Activated CD4-positive, alpha-beta T cell treated with anti-CD3 and anti-CD28 coated beads for 36 hours (primary cell): ENCODE results near the gene PAK5. TPM values are rescaled to one million over a fixed set of nuclear protein-coding genes. Genes with fewer than 3 reads are reported as not detected.

Source experiments
- ATAC-seq: fragments of 200-7000 bp; cut with Tn5 transposase; one replicate; pipeline ENCODE4 v1.10.0; 2021; ENCODE audit warnings: mild to moderate bottlenecking, moderate library complexity
- CTCF ChIA-PET: fragments of 350-600 bp; sonication (Branson Sonifier 250); formaldehyde crosslinking; loops from one replicate; lab custom pipeline; 2021; ENCODE audit warnings: antibody characterized with exemption; lab: Charles Lee
- POLR2A ChIA-PET: fragments of 350-600 bp; sonication (Branson Sonifier 250); formaldehyde crosslinking; loops from one replicate; lab custom pipeline; 2021; ENCODE audit warnings: antibody characterized with exemption, inconsistent platforms; lab: Charles Lee
- DNase-seq: peaks from one replicate; pipeline ENCODE4 v3.0.0-alpha.2; 2020
- H3K27ac Mint-ChIP-seq: one replicate; pipeline ENCODE4 v1.8.0; 2021; ENCODE audit warnings: mixed read lengths
- H3K27me3 Mint-ChIP-seq: one replicate; pipeline ENCODE4 v1.8.0; 2021; ENCODE audit warnings: mixed read lengths
- H3K36me3 Mint-ChIP-seq: one replicate; pipeline ENCODE4 v1.8.0; 2021; ENCODE audit warnings: low read depth, mixed read lengths
- H3K4me1 Mint-ChIP-seq: one replicate; pipeline ENCODE4 v1.8.0; 2021; ENCODE audit warnings: mixed read lengths
- H3K4me3 Mint-ChIP-seq: one replicate; pipeline ENCODE4 v1.8.0; 2021; ENCODE audit warnings: mild to moderate bottlenecking, moderate library complexity, mixed read lengths
- H3K9me3 Mint-ChIP-seq: one replicate; pipeline ENCODE4 v1.8.0; 2021; ENCODE audit warnings: low read depth, mixed read lengths
- intact Hi-C, 2 experiments: fragments of 100-400 bp; cut with DNase I in 1 of 2; cut with micrococcal nuclease in 1 of 2; formaldehyde crosslinking; loops; one replicate each; pipeline versions ENCODE4 v1.14.2 to v1.15.1; 2022 to 2024; cut with DNase I, micrococcal nuclease
- total RNA-seq, 2 experiments: library from RNA; stranded (reverse); gene quantifications; one replicate each; pipeline ENCODE4 v1.2.3, GENCODE V29; 2021

PAK5 gene
- total RNA-seq, 2 experiments from 2014 or later: not detected

DNA sequence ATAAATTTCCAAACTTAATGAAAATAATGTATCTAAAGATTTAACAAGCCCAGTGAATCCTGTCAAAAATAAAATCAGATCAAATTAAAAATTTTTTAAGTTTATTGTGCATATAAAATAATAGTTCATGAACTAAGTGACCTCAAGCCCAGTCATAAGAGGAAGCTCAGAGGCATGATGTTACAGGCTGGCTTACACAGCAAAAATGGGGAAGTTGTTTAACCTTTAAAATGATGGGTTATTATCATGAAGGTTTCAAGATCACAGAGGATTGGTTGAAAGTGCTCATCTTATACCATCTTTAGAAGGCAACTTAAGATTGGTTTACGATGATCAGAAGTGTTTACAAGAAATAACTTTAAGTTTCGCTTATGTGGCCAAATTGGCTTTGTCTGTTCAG, 102.5 kb downstream of the PAK5 start:
- Mint-ChIP-seq H3K9me3 (peaks cover 10% of the 10 kb centered on the region), H3K4me1 (no peaks in the 10 kb centered on the region), H3K27ac (no peak overlapping the region), H3K36me3 (no peaks in the 10 kb centered on the region), H3K4me3 (no peak overlapping the region), H3K27me3 (no peaks in the 10 kb centered on the region)
- intact Hi-C loops: no loop called here
- DNase-seq (no peak), ATAC-seq (no peak)
- ChIA-PET POLR2A (no interaction called here), CTCF (no interaction called here)

DNA sequence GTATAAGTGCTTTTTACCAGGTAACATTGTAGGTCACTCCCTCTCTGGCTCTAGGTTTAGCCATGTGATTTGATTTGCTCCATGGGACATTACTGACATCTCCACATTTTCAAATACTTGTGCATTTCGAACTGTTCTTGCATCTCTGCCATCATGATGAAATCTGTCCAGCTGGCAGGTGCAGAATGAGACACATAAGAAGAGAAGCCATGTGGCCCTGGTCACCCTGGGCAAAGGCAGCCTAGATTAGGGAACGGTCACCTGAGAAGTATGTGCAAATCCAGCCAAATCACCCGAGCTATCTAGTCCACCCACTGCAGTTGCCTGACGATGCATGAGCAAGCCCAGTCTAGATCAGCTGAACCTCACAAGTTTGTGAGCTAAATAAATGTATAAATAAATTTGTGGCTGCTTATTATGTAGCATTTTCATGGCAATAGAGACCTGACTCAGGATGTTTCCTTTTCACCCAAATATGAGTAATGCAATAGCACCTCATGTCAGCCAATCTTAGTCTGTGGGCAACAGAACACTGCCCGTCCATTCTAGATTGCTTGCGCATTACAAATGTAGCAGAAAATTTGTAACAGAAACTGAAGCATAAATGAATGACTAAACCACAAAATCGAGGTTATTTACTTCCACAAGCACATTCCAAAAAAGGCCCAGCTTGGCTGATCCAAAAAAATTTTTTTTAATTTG, 115.2 kb downstream of the PAK5 start:
- ChIA-PET CTCF (no interaction called here), POLR2A (no interaction called here)
- no peak for DNase-seq
- H3K27me3 Mint-ChIP-seq: no peaks in the 10 kb centered on the region
- H3K4me1 Mint-ChIP-seq: no peaks in the 10 kb centered on the region
- H3K36me3 Mint-ChIP-seq: no peaks in the 10 kb centered on the region
- no peak overlapping the region for H3K4me3 Mint-ChIP-seq
- intact Hi-C loops: no loop called here
- ATAC-seq: no peak
- H3K9me3 Mint-ChIP-seq: peaks cover 2% of the 10 kb centered on the region
- H3K27ac Mint-ChIP-seq: no peak overlapping the region

DNA sequence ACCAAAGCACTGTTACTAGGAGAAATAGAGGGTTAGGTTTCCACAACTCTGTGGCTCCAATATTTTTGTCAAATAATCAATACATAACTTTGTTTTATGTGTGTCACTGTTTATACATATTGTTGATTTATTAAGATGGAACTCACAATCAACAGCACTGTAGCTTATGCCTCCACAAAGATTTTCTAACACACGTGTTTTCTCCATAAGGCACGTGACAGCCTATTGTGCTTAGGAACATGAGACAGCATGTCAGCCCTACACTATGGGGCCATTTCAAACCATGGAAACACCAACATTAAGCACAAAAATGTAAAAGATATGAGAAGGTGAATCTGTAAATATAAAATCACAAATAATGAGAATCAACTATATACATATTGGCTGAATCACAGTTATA, 127.0 kb downstream of the PAK5 start:
- no peaks in the 10 kb centered on the region for H3K36me3 Mint-ChIP-seq
- POLR2A ChIA-PET: no interaction called here
- H3K27ac Mint-ChIP-seq: no peak overlapping the region
- no peaks in the 10 kb centered on the region for H3K27me3 Mint-ChIP-seq
- DNase-seq: no peak
- intact Hi-C loops: no loop called here
- peaks cover 2% of the 10 kb centered on the region for H3K9me3 Mint-ChIP-seq
- H3K4me1 Mint-ChIP-seq: no peaks in the 10 kb centered on the region
- no peak for ATAC-seq
- CTCF ChIA-PET: no interaction called here
- no peak overlapping the region for H3K4me3 Mint-ChIP-seq

DNA sequence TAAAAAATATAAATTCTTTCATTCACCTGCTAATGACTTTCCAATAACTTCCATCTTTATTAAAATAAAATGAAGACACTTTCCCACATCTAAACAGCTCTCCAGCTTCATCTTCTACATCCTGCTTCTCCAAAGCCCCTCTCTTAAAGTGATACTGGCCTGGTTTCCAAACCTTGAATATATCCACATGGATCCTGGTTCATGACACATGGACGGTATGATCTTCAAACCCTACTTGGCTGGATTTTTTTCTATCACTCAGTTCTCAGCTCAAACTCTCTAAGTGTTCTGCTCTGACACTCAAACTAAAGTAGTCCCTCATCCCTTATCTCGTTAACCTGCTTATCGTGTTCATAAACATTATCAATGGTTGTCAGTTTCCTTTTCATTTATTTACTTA, 128.2 kb downstream of the PAK5 start:
- no peak for ATAC-seq
- CTCF ChIA-PET: interaction anchor here (0.6 to 1.0 kb wide), 2 partner anchors 9 to 1822 kb away, joined by 3 to 5 read pairs; no protein-coding TSS in a partner anchor
- Mint-ChIP-seq H3K4me1 (no peaks in the 10 kb centered on the region), H3K36me3 (no peaks in the 10 kb centered on the region), H3K9me3 (peaks cover 2% of the 10 kb centered on the region), H3K4me3 (no peak overlapping the region), H3K27me3 (no peaks in the 10 kb centered on the region), H3K27ac (no peak overlapping the region)
- intact Hi-C loops: no loop called here
- POLR2A ChIA-PET: no interaction called here
- no peak for DNase-seq

DNA sequence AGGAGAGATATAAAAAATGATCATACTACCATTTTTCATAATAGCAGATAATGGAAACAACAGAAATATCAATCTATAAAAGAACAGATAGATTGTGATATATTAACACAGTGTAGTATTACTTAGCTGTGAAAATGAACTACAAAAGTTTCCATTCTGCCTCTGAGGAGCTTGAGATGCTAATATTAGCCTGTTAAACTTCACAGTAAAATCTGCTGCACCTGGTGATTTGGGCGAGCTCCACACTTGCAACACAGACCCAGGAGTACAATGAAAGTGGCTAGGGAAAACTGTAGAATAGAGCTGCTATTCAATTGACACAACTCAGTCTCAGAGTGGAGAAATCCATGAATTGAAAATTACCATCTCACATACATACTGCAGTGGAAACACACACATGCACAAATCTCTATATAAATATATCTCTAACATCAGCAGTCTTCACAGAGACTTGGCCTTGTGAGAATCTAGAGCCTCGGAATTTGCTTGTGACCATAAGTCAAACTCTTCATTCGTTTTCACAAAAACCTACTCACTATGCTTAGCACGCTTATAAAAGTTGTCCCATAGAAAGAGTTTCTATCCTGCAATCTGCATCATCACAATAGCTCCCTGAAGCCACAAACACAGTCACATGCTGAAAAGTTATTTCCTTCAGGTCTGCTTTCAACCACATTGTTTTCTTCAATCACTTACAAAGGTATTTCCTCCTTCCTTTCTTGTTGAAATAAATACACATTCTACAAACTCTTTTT, 133.0 kb downstream of the PAK5 start:
- CTCF ChIA-PET: no interaction called here
- no peaks in the 10 kb centered on the region for H3K36me3 Mint-ChIP-seq

DNA sequence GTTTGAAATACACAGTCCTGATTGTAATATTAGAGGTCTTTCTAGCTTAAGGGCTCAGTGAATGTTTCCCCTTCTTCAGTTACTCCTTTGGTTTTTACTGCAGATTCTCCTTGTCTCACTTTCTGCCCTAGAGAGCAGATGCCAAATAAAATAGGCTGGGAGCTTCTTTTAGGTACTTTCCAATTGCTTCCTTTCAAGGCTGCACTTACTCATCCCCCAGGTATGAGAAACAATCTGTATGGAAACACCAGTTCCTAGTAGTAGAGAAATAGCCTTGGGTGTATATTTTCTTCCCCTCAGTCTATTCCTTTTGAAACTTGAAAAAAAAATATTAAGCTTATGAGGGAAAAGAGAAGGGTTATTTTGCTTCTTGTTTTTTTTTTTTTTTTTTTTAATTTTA, 139.7 kb downstream of the PAK5 start:
- Mint-ChIP-seq H3K27ac (no peak overlapping the region), H3K36me3 (no peaks in the 10 kb centered on the region), H3K4me1 (no peaks in the 10 kb centered on the region), H3K9me3 (no peaks in the 10 kb centered on the region), H3K27me3 (no peaks in the 10 kb centered on the region), H3K4me3 (no peak overlapping the region)
- intact Hi-C loops: no loop called here
- ATAC-seq: no peak
- POLR2A ChIA-PET: no interaction called here
- CTCF ChIA-PET: interaction anchor here (1.0 kb wide), 1 partner anchor 10 kb away, joined by 3 read pairs; no protein-coding TSS in a partner anchor
- DNase-seq: no peak

More for the DNA sequence above, 133.0 kb downstream of the PAK5 start:
- POLR2A ChIA-PET: no interaction called here
- Mint-ChIP-seq H3K27me3 (no peaks in the 10 kb centered on the region), H3K27ac (no peak overlapping the region), H3K4me3 (no peak overlapping the region), H3K4me1 (no peaks in the 10 kb centered on the region), H3K9me3 (peaks cover 2% of the 10 kb centered on the region)
- intact Hi-C loops: no loop called here
- ATAC-seq (no peak), DNase-seq (no peak)

DNA sequence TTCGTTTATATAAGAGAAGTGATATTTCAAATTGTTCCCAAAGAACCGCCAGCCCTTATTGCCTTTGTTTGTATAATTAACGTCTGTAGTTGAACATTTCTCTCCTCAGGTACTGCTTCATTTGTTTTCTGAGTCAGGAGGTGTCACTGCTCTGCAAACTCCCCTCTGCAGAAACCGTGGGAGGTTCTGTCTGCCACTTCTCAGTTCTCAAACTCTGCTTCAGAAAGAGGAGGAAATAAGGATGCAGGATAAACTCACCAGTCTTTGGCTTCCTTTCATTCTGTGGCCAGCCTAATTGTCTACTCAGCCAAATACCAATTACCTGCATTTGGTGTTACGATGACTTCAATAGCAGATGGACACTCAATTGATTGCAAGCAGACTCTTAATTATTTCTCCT, 149.8 kb downstream of the PAK5 start:
- intact Hi-C loops: no loop called here
- Mint-ChIP-seq H3K27ac (no peak overlapping the region), H3K27me3 (no peaks in the 10 kb centered on the region), H3K36me3 (no peaks in the 10 kb centered on the region), H3K4me1 (no peaks in the 10 kb centered on the region), H3K9me3 (no peaks in the 10 kb centered on the region), H3K4me3 (no peak overlapping the region)
- ATAC-seq (no peak), DNase-seq (no peak)
- CTCF ChIA-PET: no interaction called here
- POLR2A ChIA-PET: no interaction called here

DNA sequence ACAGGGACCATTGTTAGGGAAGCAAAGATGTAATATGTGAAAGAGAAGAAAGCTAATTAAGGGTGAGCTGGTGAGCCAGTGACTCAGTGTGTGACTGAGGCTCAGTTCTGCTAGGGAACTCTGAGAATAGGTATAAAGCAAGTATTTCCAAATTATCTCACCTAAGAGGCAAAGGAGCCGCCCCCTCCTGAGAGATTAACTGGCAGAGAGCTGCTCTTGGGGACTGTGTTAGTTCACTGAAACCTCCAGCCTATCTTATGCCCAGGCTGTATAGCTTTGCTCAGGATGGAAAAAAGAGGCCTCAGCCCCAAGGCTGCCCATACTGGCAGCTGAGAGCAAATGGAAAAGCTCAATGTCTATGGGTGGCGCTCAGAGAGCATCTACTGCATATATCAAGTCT, 152.0 kb downstream of the PAK5 start:
- Mint-ChIP-seq H3K4me3 (no peak overlapping the region), H3K36me3 (no peaks in the 10 kb centered on the region), H3K4me1 (no peaks in the 10 kb centered on the region), H3K27me3 (no peaks in the 10 kb centered on the region), H3K27ac (no peak overlapping the region), H3K9me3 (no peaks in the 10 kb centered on the region)
- ChIA-PET CTCF (no interaction called here), POLR2A (no interaction called here)
- intact Hi-C loops: no loop called here
- ATAC-seq (no peak), DNase-seq (no peak)

DNA sequence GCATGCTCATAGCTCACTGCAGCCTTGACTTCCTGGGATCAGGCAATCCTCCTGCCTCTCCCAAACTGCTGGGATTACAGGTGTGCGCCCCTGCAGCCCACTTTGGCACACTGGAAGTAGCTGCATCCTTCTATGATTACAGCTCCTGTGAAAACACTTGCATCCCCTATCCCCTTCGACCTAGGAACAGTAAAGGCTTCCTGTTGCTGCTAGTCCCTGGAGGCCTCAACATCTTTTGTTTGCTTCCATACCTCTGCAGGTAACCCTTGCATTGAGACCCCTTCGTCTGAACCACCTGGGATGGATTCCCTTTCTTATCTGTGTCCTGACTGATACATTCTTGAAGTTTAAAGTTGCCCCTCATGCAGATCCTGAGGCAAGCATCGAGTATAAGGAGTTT, 152.4 kb downstream of the PAK5 start:
- Mint-ChIP-seq H3K9me3 (no peaks in the 10 kb centered on the region), H3K27me3 (no peaks in the 10 kb centered on the region), H3K36me3 (no peaks in the 10 kb centered on the region), H3K4me1 (no peaks in the 10 kb centered on the region), H3K27ac (no peak overlapping the region), H3K4me3 (no peak overlapping the region)
- CTCF ChIA-PET: no interaction called here
- intact Hi-C loops: no loop called here
- DNase-seq (no peak), ATAC-seq (no peak)
- POLR2A ChIA-PET: no interaction called here

DNA sequence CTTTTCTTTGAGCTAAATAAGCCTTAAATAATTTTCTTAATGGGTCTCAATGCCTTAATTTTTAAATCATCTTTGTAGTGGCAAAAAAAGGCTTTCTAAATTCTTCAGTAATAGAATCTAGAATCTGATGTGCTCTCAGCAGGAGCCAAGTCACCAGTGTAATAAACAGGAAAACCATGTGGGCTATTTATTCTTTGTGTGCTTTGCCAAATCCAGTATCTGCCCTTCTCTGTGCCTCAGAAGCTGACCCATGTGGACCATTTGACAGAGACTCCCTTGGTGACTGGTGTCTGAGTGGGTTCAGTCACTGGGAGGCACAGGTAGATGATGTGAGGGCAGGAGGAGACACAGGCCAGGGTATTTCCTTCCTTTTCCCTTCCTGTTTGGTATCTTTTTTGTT, 152.9 kb downstream of the PAK5 start:
- POLR2A ChIA-PET: no interaction called here
- H3K4me1 Mint-ChIP-seq: no peaks in the 10 kb centered on the region

DNA sequence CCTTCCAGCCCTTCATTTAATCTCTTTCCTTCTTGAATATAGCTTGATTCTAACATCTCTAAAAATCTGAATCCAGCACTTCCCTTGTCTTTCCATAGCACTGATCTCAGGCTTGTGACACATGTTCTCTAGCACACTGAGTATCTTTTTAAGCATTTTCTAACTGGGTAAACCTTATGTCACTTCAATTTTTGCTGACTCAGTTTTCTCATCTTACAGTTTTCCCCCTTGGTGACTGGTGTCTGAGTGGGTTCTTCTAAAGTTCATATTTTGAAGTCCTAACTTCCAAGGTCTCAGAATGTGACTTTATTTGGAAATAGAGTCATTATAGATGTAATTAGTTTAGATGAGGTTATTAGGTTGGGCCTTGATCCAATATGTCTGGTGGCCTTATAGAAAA, 153.9 kb downstream of the PAK5 start:
- intact Hi-C loops: no loop called here

More for the DNA sequence above, 152.9 kb downstream of the PAK5 start:
- no peaks in the 10 kb centered on the region for H3K36me3 Mint-ChIP-seq
- no peak overlapping the region for H3K27ac Mint-ChIP-seq
- DNase-seq (no peak), ATAC-seq (no peak)
- CTCF ChIA-PET: interaction anchor here (0.6 kb wide), 1 partner anchor 31 kb away, joined by 3 read pairs; no protein-coding TSS in a partner anchor
- no peak overlapping the region for H3K4me3 Mint-ChIP-seq
- intact Hi-C loops: no loop called here
- no peaks in the 10 kb centered on the region for H3K9me3 Mint-ChIP-seq
- no peaks in the 10 kb centered on the region for H3K27me3 Mint-ChIP-seq

DNA sequence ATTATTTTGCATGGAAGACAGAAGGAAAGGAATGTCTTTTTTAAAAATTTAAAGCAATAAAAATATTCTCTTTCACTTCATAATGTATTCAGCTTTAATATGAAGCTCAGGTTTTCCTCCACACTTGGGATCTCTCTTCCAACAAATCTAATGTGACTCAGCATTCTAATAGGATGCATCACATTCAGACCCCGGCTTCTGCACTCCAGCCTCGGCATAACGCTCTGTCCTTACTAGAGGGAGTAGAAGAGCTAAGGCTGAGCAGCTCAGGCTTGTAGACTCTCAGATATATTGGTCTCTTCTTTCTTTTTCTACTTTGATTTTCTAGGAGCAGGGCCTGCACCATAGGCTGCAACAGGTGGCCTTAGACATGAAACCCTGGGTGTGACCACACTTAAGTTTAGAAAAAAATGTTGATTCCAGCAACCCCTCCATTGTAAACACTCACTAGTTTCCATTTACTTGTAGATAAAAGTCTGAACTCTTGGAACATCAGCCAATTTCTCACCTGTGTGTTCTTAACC, 161.7 kb downstream of the PAK5 start:
- H3K27me3 Mint-ChIP-seq: no peaks in the 10 kb centered on the region
- intact Hi-C loops: no loop called here
- CTCF ChIA-PET: no interaction called here
- ATAC-seq (no peak), DNase-seq (no peak)
- POLR2A ChIA-PET: no interaction called here
- H3K9me3 Mint-ChIP-seq: peaks cover 2% of the 10 kb centered on the region
- no peaks in the 10 kb centered on the region for H3K4me1 Mint-ChIP-seq
- H3K36me3 Mint-ChIP-seq: no peaks in the 10 kb centered on the region
- no peak overlapping the region for H3K4me3 Mint-ChIP-seq
- H3K27ac Mint-ChIP-seq: no peak overlapping the region

More for the DNA sequence above, 153.9 kb downstream of the PAK5 start:
- Mint-ChIP-seq H3K4me1 (no peaks in the 10 kb centered on the region), H3K27me3 (no peaks in the 10 kb centered on the region), H3K27ac (no peak overlapping the region), H3K4me3 (no peak overlapping the region), H3K36me3 (no peaks in the 10 kb centered on the region), H3K9me3 (no peaks in the 10 kb centered on the region)
- ChIA-PET CTCF (interaction anchor here (0.7 to 1.2 kb wide), 2 partner anchors 49 to 613 kb away, joined by 4 read pairs; no protein-coding TSS in a partner anchor), POLR2A (no interaction called here)
- no peak for ATAC-seq
- DNase-seq: no peak
